Adrenal gland (tissue), 5 donors: Measurements from ENCODE around the gene MTFR1L.

Source experiments
- POLR2A ChIP-seq, 2 donors: fragments of 450-650 bp; IDR thresholded peaks; one replicate each; pipeline ENCODE4 v1.6.1; 2017; ENCODE audit warnings: antibody characterized with exemption in 2 of 2, mild to moderate bottlenecking in 2 of 2, moderate library complexity in 1 of 2
- TF ChIP-seq, protein P1 (sequence below), 6 experiments: fragments of 450-650 bp in 4 of 6; fragments of 200-600 bp in 2 of 6; sonication (generic) in 1 of 6; IDR thresholded peaks; 1 replicate in 5 of 6; 2 replicates in 1 of 6; pipeline versions ENCODE4 v1.5.1 to v1.8.0; 2016 to 2021; ENCODE audit warnings: antibody characterized with exemption in 6 of 6, mild to moderate bottlenecking in 2 of 6, moderate library complexity in 1 of 6
- donor health status: DM: no; HTN: no; CAD: no.

DNA sequence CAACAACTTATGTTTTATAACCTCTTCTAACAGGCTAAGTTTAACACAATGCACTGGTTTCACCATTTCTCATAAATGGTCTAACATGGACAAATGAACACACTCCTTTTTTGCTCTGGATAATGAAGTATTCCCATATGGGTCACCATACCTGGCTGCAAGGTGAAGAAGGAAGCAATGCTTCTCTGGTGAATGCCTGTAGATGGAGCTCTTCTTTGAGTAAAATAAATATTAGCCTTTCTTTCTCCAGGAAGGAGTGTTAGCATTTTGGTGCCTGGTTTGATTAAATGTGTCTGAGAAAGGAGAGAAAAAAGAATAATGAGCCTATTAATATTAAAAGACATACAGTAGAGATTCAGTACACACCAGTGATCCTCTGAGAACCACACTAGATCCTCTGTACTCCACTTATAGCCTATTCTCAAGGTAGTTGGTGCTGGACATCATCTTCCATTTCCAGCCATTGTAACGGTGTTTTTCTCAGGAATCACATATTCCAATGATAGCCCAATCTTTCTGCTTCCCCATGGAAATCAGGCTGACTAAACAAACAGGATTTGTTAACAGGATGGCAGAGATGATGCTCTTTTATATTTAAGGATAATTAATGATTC is 17.6 kb downstream of the MTFR1L start:
- TF ChIP-seq, protein P1, sequence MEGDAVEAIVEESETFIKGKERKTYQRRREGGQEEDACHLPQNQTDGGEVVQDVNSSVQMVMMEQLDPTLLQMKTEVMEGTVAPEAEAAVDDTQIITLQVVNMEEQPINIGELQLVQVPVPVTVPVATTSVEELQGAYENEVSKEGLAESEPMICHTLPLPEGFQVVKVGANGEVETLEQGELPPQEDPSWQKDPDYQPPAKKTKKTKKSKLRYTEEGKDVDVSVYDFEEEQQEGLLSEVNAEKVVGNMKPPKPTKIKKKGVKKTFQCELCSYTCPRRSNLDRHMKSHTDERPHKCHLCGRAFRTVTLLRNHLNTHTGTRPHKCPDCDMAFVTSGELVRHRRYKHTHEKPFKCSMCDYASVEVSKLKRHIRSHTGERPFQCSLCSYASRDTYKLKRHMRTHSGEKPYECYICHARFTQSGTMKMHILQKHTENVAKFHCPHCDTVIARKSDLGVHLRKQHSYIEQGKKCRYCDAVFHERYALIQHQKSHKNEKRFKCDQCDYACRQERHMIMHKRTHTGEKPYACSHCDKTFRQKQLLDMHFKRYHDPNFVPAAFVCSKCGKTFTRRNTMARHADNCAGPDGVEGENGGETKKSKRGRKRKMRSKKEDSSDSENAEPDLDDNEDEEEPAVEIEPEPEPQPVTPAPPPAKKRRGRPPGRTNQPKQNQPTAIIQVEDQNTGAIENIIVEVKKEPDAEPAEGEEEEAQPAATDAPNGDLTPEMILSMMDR (IDR thresholded peaks at IDR 0.05): peak in 4 of 6 experiments; percentile 8 to 21 (median 20)
- TF ChIP-seq POLR2A (IDR thresholded peaks at IDR 0.05): no peak
